GM18526 (cell line): ENCODE measurements around the gene XAF1.

Experiments used
- POLR2A ChIP-seq: IDR thresholded peaks from 3 replicates; pipeline ENCODE4 v1.6.1; 2011; ENCODE audit not compliant: insufficient read length; ENCODE audit errors: extremely low read depth

XAF1 gene

DNA sequence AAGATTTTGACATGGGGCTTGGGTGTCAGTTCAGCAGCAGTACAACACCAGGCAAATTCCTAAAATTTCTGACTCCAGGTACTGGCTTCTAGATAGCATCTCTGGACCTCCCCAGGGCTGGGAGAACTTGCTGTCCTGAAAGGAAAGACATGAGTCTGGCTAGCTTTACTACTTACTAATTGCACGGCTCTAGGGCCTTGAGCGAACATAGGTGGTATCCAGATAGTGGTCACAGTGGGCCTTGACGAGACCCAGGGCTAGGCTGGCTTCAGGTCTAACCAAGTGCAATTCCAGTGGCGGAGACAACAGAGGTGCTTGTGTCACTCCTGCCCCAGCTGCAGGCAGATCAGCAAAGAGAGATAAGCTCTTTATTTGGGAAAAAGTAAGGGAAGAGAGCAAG lies 26.3 kb upstream of the XAF1 start:
- no peak for TF ChIP-seq POLR2A

DNA sequence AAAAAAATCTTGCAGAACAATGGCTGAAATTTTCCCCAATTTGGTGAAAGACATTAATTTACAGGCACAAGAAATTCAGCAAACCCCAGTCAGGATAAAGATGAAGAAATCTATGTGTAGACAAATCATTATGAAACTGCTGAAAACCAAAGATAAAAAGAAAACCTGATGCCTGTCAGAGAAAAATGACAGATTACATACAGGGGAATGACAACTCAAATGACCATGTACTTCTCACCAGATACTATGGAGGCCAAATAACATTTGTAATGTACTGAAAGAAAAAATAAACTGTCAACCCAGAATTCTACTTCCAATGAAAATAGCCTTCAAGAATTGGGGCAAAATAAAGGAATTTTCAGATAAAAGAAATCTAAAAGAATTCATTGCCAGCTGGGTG lies 7.2 kb upstream of the XAF1 start:
- TF ChIP-seq POLR2A: no peak

DNA sequence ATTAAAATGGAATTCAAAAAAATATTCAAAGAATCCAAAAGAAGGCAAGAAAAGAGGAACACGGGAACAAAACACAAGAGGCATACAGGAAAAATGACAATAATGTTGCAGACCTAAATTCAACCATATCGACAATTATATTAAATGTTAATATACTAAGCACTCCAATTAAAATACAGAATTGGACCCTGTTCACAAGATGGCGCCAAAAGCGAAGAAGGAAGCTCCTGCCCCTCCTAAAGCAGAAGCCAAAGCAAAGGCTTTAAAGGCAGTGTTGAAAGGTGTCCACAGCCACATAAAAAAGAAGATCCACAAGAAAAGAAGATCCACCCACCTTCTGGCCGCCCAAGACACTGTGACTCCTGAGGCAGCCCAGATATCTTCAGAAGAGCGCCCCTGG lies 6.3 kb upstream of the XAF1 start:
- no peak for TF ChIP-seq POLR2A

DNA sequence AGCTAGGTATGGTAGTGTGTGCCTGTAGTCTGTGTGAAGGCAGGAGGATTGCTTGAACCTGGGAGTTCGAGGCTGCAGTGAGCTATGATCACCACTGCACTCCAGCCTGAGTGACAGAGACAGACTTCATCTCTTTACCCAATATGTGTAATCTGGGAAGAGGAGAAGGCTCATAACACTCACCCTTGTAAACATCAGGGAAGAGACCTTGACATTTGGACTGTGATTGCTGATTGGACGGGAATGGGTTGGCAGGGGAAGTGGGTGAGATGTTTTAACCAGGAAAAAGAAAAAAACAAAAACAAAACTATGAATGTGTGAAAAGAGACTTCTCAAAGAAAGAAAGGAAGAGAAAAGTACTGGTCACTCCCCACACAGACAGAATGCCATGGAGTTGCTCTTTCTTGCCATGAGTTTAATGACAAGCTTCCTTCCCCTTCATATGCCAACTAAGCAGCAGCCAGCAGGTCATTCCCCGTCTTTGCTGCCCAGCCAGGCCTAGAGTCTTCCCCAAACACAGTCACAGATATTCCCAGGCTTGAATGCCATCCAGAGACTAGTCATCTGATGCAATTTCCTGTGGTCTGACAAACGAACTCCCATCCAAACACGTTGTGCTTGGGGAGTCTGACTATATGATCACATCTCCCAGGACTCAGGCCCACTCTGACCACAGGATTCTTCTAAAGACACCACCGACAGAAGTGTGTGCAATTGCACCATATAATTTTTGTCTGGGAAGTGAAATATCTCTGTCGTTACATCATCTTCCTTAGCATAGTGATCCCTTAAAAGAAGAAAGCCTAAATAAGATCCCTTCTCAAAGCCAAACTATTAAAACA lies 3.6 kb upstream of the XAF1 start:
- no peak for TF ChIP-seq POLR2A

DNA sequence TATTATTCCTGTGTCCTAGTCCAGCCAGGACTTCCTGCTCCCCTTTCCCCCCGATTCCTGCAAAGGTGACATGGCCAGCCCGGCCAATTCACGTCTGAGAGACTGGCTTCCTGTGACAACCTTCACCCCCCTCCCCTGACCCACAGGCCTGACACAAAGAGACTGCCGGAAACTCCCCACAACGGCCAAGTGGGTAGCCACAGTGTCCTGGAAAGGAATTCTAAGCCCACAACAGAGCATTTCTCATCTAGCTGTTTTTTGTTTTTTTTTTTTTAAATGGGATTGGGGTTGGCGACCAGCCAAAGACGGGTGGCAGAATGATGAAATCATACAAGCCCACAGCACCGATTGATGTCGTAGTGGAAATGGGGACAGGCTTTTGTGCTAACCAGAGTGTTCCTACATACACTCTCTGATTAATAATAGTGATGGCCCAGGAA lies 2.8 kb upstream of the XAF1 start:
- no peak for TF ChIP-seq POLR2A

DNA sequence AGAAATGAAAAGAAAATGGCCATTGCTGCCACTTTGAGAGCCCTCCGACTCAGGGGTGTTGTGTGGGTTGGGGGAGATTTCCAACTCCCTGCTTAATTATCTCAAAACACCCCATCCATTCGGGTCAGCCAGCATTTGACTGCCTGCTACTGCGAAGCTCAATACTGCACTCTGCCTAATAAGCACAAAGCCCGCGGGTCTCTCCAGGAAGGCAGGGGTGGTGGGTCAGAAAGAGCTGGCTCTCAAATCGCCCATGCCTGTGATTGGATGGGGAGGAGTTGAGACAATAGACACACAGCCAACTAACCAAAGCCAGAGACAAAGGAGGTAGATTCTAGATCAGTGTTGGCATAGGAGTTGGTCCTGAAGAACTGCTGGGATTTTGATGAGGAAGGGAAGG lies 2.3 kb upstream of the XAF1 start:
- no peak for TF ChIP-seq POLR2A

DNA sequence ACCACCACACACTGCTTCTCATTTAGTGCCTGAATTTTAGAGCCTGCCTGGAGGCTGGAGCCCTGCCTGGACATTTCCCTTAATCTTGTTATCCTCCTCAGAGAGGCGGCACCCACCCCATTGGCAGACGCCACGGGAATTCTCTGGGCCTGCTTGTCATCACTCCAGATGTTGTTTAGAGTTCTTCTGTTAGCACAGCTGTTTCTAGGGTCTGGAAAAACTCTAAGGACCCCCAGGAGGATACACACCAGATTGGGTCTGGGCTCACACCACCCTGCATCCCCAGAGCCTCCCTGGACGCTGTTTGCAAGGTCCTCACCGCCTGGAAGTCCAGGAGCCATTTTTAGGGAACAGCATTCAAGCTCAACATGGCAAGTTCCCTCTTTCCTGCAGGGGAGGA lies 565 bp upstream of the XAF1 start:
- TF ChIP-seq POLR2A: no peak

DNA sequence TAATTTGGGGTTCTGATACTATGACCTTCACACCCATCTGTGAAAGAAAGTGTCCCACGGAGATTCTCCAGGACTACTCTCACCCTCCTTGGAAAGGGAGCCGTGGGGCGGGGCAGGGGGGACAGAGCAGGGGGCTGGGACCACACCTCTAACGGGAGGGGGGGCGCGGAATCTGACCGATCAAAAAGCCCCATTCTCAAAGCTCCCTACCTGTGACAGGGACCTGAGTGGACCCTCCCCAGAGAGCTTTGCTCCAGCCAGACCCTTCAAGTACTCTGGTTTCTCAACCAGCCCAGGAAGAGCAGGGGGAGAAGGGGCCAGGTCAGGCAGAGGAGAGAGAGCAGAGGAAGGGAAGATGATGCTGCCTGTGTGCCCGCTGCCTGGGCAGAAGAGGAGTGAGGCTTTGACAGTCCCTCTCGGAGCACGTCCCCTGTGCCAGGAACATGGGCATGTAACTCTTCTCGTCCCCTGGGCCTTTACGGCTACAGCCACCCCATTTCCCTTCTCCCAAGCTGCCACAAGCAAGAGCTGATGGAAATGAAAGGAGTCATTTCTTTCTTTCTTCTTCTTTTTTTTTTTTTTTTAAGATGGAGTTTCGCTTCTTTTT lies 682 bp downstream of the XAF1 start:
- TF ChIP-seq POLR2A: no peak

DNA sequence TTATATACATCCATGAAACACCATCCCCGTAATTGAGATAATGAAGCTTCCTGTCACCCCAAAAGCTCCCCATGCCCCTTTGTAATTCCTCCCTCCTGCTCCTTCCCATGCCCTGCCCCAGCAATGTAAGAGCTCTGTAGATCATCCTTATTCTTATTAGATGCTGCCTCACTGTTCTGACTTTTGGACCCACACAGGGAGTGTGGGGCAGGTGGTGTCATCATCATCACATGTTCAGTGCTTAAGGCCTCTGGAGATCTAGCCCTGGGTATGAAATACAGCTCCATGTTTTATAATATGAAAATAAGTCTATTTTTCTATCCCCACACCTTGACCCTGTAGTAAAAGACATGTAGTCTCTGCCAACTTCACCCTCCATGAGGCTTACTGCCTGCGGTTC lies 1.9 kb downstream of the XAF1 start:
- no peak for TF ChIP-seq POLR2A

DNA sequence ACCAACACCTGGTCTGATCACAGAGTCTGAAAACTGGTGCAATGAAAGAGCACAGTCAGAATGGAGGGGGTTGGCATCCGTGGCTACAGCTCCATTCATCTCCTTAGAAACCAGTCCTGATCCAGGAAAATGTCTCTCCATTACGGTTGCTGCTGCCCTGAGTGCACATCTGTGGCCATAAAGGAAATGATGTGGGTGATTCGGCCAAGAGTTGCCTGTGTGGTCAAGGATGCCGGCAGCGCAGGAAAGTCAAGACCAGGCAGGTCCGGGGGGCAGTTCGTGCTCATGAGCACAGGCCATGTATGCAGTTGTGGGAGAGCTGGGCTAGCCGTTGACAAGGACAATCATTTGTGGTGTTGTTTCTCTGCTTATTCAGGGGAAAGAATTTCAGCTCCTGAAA lies 5.9 kb downstream of the XAF1 start:
- no peak for TF ChIP-seq POLR2A

DNA sequence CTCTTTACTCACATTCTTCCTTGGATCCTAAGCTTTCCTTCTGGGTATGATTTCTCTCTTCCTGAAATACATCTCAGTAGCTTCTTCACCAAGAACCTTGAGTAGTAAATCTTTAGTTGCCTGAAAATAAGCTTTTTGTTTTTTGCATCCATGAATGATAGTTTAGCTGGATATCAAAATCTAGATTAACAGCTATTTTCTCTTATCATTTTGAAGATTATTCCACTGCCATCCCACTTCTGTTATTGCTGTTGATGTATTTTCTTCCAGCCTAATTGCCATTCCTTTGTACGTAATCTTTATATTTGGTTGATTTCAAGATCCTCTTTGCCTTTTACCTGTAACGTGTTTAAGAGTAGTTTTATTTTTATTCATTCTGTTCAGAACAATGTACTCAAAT lies 12.6 kb downstream of the XAF1 start:
- TF ChIP-seq POLR2A: no peak

DNA sequence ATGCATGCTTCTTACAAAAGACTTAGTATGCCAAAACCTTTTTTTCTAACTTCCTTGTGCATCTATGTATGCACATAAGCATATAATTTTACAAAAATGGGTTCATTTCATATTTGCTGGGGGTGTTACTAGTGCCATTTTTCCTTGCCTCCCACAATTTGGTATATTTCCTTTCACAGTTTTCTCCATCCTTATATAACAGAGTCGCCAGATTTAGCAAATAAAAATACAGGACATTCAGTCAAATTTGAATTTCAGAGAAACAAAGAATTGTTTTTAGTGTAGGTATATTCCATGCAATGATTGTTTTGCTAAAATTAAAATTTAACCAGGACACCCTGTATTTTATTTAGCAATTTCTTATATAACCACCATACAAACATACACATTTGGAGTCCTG lies 16.2 kb downstream of the XAF1 start:
- no peak for TF ChIP-seq POLR2A

DNA sequence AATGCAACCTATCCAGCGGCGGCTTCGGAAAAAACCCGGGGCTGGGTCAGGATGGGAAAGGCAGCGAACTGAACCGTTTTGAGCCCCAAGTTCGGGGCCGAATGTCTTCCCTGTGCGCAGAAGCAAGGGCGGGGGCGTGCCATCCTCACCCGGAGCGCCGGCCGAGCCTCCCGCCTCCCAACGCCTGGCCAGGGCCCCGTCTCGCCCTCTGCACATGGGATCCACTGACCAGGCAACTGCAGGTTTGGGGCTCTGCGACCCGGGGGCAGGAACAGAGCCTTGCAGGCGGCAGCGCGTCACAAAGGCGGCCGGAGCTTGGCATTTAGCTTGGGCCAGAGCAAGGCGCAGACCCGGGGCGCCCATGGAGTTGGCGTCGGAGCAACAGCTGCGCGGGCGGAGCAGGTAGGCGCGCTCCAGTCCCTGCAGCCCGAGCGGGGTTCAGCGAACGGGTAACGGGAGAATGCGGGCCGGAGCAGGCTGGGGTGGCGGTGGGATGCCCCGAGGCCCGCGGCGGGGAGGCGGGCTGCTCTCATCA lies 20.1 kb downstream of the XAF1 start, which contains the start of gene FBXO39:
FBXO39 (plus strand) TSS at position 345 of the 535 bp plus-strand sequence. CDS start 3,654 bp downstream, outside the sequence.
- TF ChIP-seq POLR2A: peak; percentile 11

DNA sequence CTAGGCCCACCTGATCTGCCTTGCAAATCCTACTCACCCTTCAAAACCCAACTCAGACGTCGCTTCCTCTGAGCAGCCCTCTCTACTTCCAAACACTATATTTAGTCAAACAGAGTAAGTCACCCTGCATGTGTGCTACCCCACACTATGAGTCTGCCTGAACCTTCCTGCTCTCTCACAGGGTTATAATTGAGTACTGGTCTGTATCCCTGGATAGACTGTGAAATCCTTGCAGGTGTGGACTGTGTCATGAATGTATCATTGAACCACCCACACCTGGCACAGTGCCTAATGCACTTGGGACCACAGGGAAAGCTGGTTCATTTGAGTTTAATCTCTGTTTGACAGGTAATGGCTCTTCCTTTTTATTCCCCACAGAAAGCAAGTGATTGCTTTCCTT lies 23.6 kb downstream of the XAF1 start:
- TF ChIP-seq POLR2A: no peak

DNA sequence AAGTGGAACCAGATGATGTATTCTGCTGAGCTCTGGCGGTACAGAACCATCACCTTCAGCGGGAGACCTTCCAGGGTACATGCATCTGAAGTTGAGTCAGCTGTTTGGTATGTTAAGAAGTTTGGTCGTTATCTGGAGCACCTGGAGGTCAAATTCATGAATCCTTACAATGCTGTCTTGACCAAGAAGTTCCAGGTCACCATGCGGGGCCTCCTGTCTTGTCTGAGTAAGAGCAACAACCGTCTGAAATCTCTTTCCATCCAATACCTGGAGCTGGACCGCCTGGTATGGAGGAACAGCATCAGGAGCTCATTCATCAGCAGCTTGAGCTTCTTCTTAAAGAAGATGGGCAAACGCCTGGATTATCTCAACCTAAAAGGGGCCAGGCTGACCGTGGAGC lies 24.2 kb downstream of the XAF1 start:
- TF ChIP-seq POLR2A: no peak

DNA sequence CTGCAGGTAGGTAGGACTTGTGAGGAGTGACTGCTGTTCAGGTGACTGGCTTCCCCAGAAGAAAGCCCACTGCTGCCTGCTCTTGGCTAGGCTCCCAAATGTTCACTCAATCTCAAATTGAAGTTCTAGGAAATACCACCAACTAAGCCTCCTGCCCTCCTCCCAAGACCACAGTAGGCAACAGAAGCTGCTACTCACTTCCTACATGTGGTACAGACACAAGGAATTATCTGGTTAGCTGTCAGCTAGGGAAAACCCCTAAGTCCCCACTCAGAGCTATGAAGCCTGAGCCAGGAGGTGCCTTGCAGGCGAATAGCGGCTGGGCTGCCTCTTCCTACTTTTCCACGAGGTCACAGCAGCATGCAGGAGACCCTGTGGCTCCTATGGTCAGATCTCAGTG lies 25.0 kb downstream of the XAF1 start:
- no peak for TF ChIP-seq POLR2A
